Stimulated activated CD8-positive, alpha-beta memory T cell treated with anti-CD3 and anti-CD28 coated beads, Interleukin-15, amount 100 ng/mL, for 4 hours (primary cell): ENCODE results near the gene PGP.

ENCODE experiments used
- DNase-seq, 2 donors: peaks; one replicate each; pipeline ENCODE4 v3.0.0-alpha.2; 2020; ENCODE audit warnings: low read depth in 2 of 2

PGP gene

GRCh38 chr16:2163211-2163881, 51.3 kb downstream of the PGP start:
- no peak for DNase-seq

GRCh38 chr16:2162676-2163118, 51.9 kb downstream of the PGP start:
- no peak for DNase-seq

- no peak for DNase-seq
Observed at GRCh38 chr16:2161911-2162310, 52.7 kb downstream of the PGP start.
